ENCODE results near the gene TAOK2. TPM values are rescaled to one million over a fixed set of nuclear protein-coding genes. Genes with fewer than 3 reads are reported as not detected.

Gene TAOK2
- total RNA-seq, 1 experiment from 2014 or later: 99.4 TPM

GRCh38 chr16:29995911-29996765 is 22.5 kb downstream of the TAOK2 start, which contains the start of gene INO80E:
Gene INO80E (plus strand): TSS chr16:29996241. CDS start chr16:29996311, 70 bp downstream.
- Histone ChIP-seq H3K9me3 (ENCODE audit: control insufficient read depth, insufficient read depth, low read depth, low read length) (no peaks in the 10 kb centered on the region), H3K27me3 (ENCODE audit: control insufficient read depth, insufficient read depth, low read length) (no peaks in the 10 kb centered on the region), H3K4me3 (ENCODE audit: low read depth in 2 of 2, low read length in 2 of 2) (peak within 1 kb of the TSS; percentile 72 to 98), H3K4me1 (ENCODE audit: control insufficient read depth, insufficient read depth, low read length) (peaks cover 31% of the 10 kb centered on the region), H3K36me3 (ENCODE audit: control insufficient read depth, insufficient read depth, low read length) (peaks cover 5% of the 10 kb centered on the region), H3K27ac (ENCODE audit: low read length) (peak within 1 kb of the TSS; percentile 100)
- DNase-seq (ENCODE audit: low read depth, low spot score): peak; percentile 84
- BruUV-seq (replicated peaks): TSS peak; percentile 73
- intact Hi-C loops (cut with micrococcal nuclease; ENCODE audit: unreplicated experiment): no loop called here
- POLR2A ChIA-PET: no interaction called here
- in situ Hi-C loops (cut with HindIII; ENCODE audit: low pct_unique_long_range_greater_than_20kb, low sequenced_read_pairs): no loop called here
- peak; percentile 96 for ATAC-seq
- CTCF ChIA-PET: interaction anchor here (0.6 kb wide), 1 partner anchor 97 kb away, joined by 4 read pairs; the partner anchor contains the start of gene SEZ6L2
- TF ChIP-seq SIN3A (IDR thresholded peaks at IDR 0.05; ENCODE audit: borderline replicate concordance, insufficient read depth, low read depth, low read length) (no peak), POLR2AphosphoS5 (IDR thresholded peaks at IDR 0.05; ENCODE audit: low read depth, low read length) (peak; percentile 67)

GRCh38 chr16:29996766-29997250 is 23.1 kb downstream of the TAOK2 start:
- TF ChIP-seq POLR2AphosphoS5 (IDR thresholded peaks at IDR 0.05; ENCODE audit: low read depth, low read length) (no peak), CTCF (IDR thresholded peaks at IDR 0.05) (no peak), TCF7L2 (IDR thresholded peaks at IDR 0.05; ENCODE audit: low read depth, low read length) (no peak)
- POLR2A ChIA-PET: interaction anchor here (0.6 kb wide), 2 partner anchors 39 to 192 kb away, joined by 4 to 7 read pairs; no protein-coding TSS in a partner anchor
- peaks cover 25% of the 10 kb centered on the region for H3K4me1 ChIP-seq (ENCODE audit: control insufficient read depth, insufficient read depth, low read length)
- no peak for ATAC-seq
- H3K4me3 ChIP-seq (ENCODE audit: low read depth in 2 of 2, low read length in 2 of 2): peak overlapping the region; percentile 72 to 98
- H3K9me3 ChIP-seq (ENCODE audit: control insufficient read depth, insufficient read depth, low read depth, low read length): no peaks in the 10 kb centered on the region
- H3K27me3 ChIP-seq (ENCODE audit: control insufficient read depth, insufficient read depth, low read length): no peaks in the 10 kb centered on the region
- peaks cover 5% of the 10 kb centered on the region for H3K36me3 ChIP-seq (ENCODE audit: control insufficient read depth, insufficient read depth, low read length)
- intact Hi-C loops (cut with micrococcal nuclease; ENCODE audit: unreplicated experiment): no loop called here
- BruUV-seq (replicated peaks): no TSS peak
- in situ Hi-C loops (cut with HindIII; ENCODE audit: low pct_unique_long_range_greater_than_20kb, low sequenced_read_pairs): no loop called here
- no peak for DNase-seq (ENCODE audit: low read depth, low spot score)
- CTCF ChIA-PET: interaction anchor here (0.6 kb wide), 1 partner anchor 98 kb away, joined by 4 read pairs; the partner anchor contains the start of gene SEZ6L2
- H3K27ac ChIP-seq (ENCODE audit: low read length): peak overlapping the region; percentile 100

- BruUV-seq (replicated peaks): no TSS peak
- no peaks in the 10 kb centered on the region for H3K9me3 ChIP-seq (ENCODE audit: control insufficient read depth, insufficient read depth, low read depth, low read length)
- POLR2A ChIA-PET: no interaction called here
- ATAC-seq (no peak), DNase-seq (ENCODE audit: low read depth, low spot score) (no peak)
- in situ Hi-C loops (cut with HindIII; ENCODE audit: low pct_unique_long_range_greater_than_20kb, low sequenced_read_pairs): no loop called here
- peaks cover 2% of the 10 kb centered on the region for H3K36me3 ChIP-seq (ENCODE audit: control insufficient read depth, insufficient read depth, low read length)
- no peak overlapping the region for H3K4me3 ChIP-seq (ENCODE audit: low read depth in 2 of 2, low read length in 2 of 2)
- H3K27ac ChIP-seq (ENCODE audit: low read length): no peak overlapping the region
- no peaks in the 10 kb centered on the region for H3K27me3 ChIP-seq (ENCODE audit: control insufficient read depth, insufficient read depth, low read length)
- intact Hi-C loops (cut with micrococcal nuclease; ENCODE audit: unreplicated experiment): no loop called here
- peaks cover 9% of the 10 kb centered on the region for H3K4me1 ChIP-seq (ENCODE audit: control insufficient read depth, insufficient read depth, low read length)
- no peak for TF ChIP-seq CTCF (IDR thresholded peaks at IDR 0.05)
- no peak for TF ChIP-seq POLR2AphosphoS5 (IDR thresholded peaks at IDR 0.05; ENCODE audit: low read depth, low read length)
- no peak for TF ChIP-seq SIN3A (IDR thresholded peaks at IDR 0.05; ENCODE audit: borderline replicate concordance, insufficient read depth, low read depth, low read length)
- TF ChIP-seq REST (IDR thresholded peaks at IDR 0.05; ENCODE audit: insufficient read depth in 1 of 2, low read depth in 2 of 2, low read length in 1 of 2): no peak
- no peak for TF ChIP-seq TCF7L2 (IDR thresholded peaks at IDR 0.05; ENCODE audit: low read depth, low read length)
- CTCF ChIA-PET: no interaction called here
Measured at GRCh38 chr16:29999605-30000004, 25.9 kb downstream of the TAOK2 start.

Data from Panc1 (cell line).